OCI-LY7 (cell line): ENCODE measurements around the gene GEMIN2.

Source experiments
- CTCF ChIP-seq: fragments of 200-600 bp; sonication (generic); conservative IDR thresholded peaks from 2 replicates; pipeline ENCODE4 v1.5.1; 2014; ENCODE audit warnings: mild to moderate bottlenecking, antibody characterized with exemption, low read length, moderate library complexity, mixed read lengths
- EZH2phosphoT487 ChIP-seq: fragments of 200-600 bp; sonication (generic); IDR thresholded peaks from 2 replicates; pipeline ENCODE4 v1.6.1; 2018; ENCODE audit warnings: low read depth, borderline replicate concordance, mild to moderate bottlenecking, mixed run types, antibody characterized with exemption, low read length, moderate library complexity, mixed read lengths

GRCh38 chr14:39179042-39179441, 64.9 kb downstream of the GEMIN2 start:
- TF ChIP-seq CTCF (no peak), EZH2phosphoT487 (no peak)
